Stimulated activated naive CD8-positive, alpha-beta T cell treated with anti-CD3 and anti-CD28 coated beads, Interleukin-15, Interleukin-2, amounts not matched to agents 100 U/mL and 50 U/mL, for 24 hours (primary cell): ENCODE measurements around the gene COL4A4.

Experiments
- ATAC-seq: fragments of 150-1000 bp; cut with Tn5 transposase; one replicate; pipeline ENCODE4 v1.10.0; 2021
- DNase-seq: peaks from one replicate; pipeline ENCODE4 v3.0.0; 2021

Gene COL4A4

GRCh38 chr2:226979004-226979403, 185.0 kb downstream of the COL4A4 start:
- DNase-seq (no peak), ATAC-seq (no peak)

- no peak for DNase-seq
These were observed 185.7 kb downstream of the COL4A4 start for GRCh38 chr2:226978300-226978699.

GRCh38 chr2:226977775-226978190, 186.2 kb downstream of the COL4A4 start:
- no peak for DNase-seq
- no peak for ATAC-seq

More at GRCh38 chr2:226978300-226978699, 185.7 kb downstream of the COL4A4 start:
- no peak for ATAC-seq

GRCh38 chr2:226973816-226974215, 190.2 kb downstream of the COL4A4 start:
- no peak for ATAC-seq

GRCh38 chr2:226971770-226972169, 192.2 kb downstream of the COL4A4 start:
- ATAC-seq (no peak), DNase-seq (no peak)

More at GRCh38 chr2:226973816-226974215, 190.2 kb downstream of the COL4A4 start:
- no peak for DNase-seq

GRCh38 chr2:226971084-226971483, 192.9 kb downstream of the COL4A4 start:
- no peak for DNase-seq
- ATAC-seq: no peak

- DNase-seq: no peak
- ATAC-seq: no peak
These were observed 193.6 kb downstream of the COL4A4 start for GRCh38 chr2:226970362-226970761.

GRCh38 chr2:226969417-226970080, 194.5 kb downstream of the COL4A4 start:
- no peak for DNase-seq
- no peak for ATAC-seq

GRCh38 chr2:226965376-226965775, 198.6 kb downstream of the COL4A4 start:
- ATAC-seq (no peak), DNase-seq (no peak)

- DNase-seq (no peak), ATAC-seq (no peak)
These were observed 200.5 kb downstream of the COL4A4 start for GRCh38 chr2:226963528-226963927.

- ATAC-seq (no peak), DNase-seq (no peak)
These were observed 201.7 kb downstream of the COL4A4 start for GRCh38 chr2:226962176-226962773.

GRCh38 chr2:226959418-226959817, 204.6 kb downstream of the COL4A4 start:
- no peak for ATAC-seq

GRCh38 chr2:226956659-226957058, 207.3 kb downstream of the COL4A4 start:
- no peak for ATAC-seq
- DNase-seq: no peak

More at GRCh38 chr2:226959418-226959817, 204.6 kb downstream of the COL4A4 start:
- no peak for DNase-seq

- DNase-seq (no peak), ATAC-seq (no peak)
These were observed 210.2 kb downstream of the COL4A4 start for GRCh38 chr2:226953826-226954225.

GRCh38 chr2:226953206-226953605, 210.8 kb downstream of the COL4A4 start:
- no peak for DNase-seq

More at GRCh38 chr2:226953206-226953605, 210.8 kb downstream of the COL4A4 start:
- no peak for ATAC-seq
